GM18505 (cell line): ENCODE data around the gene CYB5R2.
"Not testable (repeated sequence)": the region's sequence is repeated elsewhere in the genome, so short reads cannot be mapped to it uniquely, and the experiment has no call there.

Experiments
- ATAC-seq: cut with Tn5 transposase; IDR thresholded peaks from one replicate; pipeline ENCODE4 v1.9.1; 2021; ENCODE audit not compliant: unreplicated experiment
- POLR2A ChIP-seq: IDR thresholded peaks from 4 replicates; pipeline ENCODE4 v1.6.1; 2011; ENCODE audit warnings: borderline replicate concordance; ENCODE audit not compliant: insufficient read depth, insufficient read length; ENCODE audit errors: extremely low read depth

Gene CYB5R2

GRCh38 chr11:7677796-7678201, 4.5 kb upstream of the CYB5R2 start:
- no peak for TF ChIP-seq POLR2A
- no peak for ATAC-seq

- ATAC-seq = no peak
- no peak for TF ChIP-seq POLR2A
Observed at GRCh38 chr11:7677071-7677470, 3.8 kb upstream of the CYB5R2 start.

GRCh38 chr11:7675631-7676030, 2.3 kb upstream of the CYB5R2 start:
- TF ChIP-seq POLR2A = no peak
- ATAC-seq = no peak

GRCh38 chr11:7673724-7674434, 579 bp upstream of the CYB5R2 start:
- no peak for ATAC-seq
- no peak for TF ChIP-seq POLR2A

- ATAC-seq = peak; percentile 12
- TF ChIP-seq POLR2A = no peak
Observed at GRCh38 chr11:7672276-7672959, 882 bp downstream of the CYB5R2 start.

- peak; percentile 51 for ATAC-seq
- TF ChIP-seq POLR2A = no peak
Observed at GRCh38 chr11:7671347-7672215, 1.7 kb downstream of the CYB5R2 start.

GRCh38 chr11:7670641-7671040, 2.7 kb downstream of the CYB5R2 start:
- ATAC-seq = no peak
- TF ChIP-seq POLR2A = no peak

- no peak for ATAC-seq
- no peak for TF ChIP-seq POLR2A
Observed at GRCh38 chr11:7668911-7669310, 4.4 kb downstream of the CYB5R2 start.

- no peak for ATAC-seq
Observed at GRCh38 chr11:7668464-7668863, 4.8 kb downstream of the CYB5R2 start.

GRCh38 chr11:7667460-7667859, 5.8 kb downstream of the CYB5R2 start:
- TF ChIP-seq POLR2A = no peak

More at GRCh38 chr11:7668464-7668863, 4.8 kb downstream of the CYB5R2 start:
- TF ChIP-seq POLR2A = no peak

GRCh38 chr11:7666292-7666866, 6.9 kb downstream of the CYB5R2 start:
- no peak for ATAC-seq

More at GRCh38 chr11:7667460-7667859, 5.8 kb downstream of the CYB5R2 start:
- no peak for ATAC-seq

DNA sequence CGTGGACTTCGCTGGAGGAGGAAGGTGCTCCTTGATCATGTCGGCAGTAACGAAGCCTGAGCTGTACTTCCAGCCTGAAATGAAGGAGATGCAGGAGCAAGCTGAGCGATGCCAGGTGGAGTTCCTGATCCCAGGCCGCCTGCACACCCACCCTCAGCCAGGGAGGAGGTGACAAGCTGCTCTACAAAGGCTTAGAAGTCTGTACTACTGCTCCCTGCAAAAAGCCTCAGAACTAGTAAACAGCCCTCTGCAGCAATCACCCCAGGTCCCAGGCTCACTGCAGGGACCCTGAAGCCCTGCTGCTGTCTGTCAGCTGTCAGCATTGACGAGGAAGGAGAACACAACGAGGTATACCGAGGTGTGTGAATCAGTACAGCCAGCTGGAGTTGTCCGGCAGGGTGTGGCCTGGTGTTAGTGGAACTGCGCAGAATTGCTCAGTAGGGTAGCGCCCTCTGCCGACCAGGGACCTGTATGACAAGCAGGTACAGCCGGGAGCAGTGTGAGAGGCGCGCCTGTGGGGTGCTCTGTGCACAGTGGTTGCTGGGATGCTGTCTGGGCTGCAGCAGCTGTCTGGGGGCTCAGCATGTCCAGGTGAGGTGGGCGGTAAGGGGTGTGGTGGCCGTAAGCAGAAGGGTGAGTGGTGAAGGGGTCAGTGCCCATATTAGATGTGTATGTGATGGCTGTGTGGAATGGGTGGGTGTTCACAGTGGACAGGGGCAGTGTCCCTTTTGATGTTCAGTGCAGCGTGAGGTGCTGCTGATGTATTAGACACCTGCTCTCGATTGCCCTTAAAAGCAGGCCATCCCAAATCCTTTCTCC, 7.6 kb downstream of the CYB5R2 start:
- TF ChIP-seq POLR2A = peak; percentile 24
- ATAC-seq = peak; percentile 93

More at GRCh38 chr11:7666292-7666866, 6.9 kb downstream of the CYB5R2 start:
- TF ChIP-seq POLR2A = no peak

GRCh38 chr11:7664867-7665266, 8.4 kb downstream of the CYB5R2 start:
- no peak for ATAC-seq
- no peak for TF ChIP-seq POLR2A

DNA sequence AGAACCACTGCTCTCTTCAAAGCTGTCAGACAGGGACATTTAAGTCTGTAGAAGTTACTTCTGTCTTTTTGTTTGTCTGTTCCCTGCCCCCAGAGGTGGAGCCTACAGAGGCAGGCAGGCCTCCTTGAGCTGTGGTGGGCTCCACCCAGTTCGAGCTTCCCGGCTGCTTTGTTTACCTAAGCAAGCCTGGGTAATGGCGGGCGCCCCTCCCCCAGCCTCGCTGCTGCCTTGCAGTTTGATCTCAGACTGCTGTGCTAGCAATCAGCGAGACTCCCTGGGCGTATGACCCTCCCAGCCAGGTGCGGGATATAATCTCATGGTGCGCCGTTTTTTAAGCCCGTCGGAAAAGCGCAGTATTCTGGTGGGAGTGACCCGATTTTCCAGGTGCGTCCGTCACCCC, 9.8 kb downstream of the CYB5R2 start:
- not testable (repeated sequence) for ATAC-seq
